ENCODE measurements around the gene PSORS1C2.
A peak's percentile ranks its signal among the peaks of the same experiment; 100 is the strongest.
"Not testable (repeated sequence)": the region's sequence is repeated elsewhere in the genome, so short reads cannot be mapped to it uniquely, and the experiment has no call there.

The PSORS1C2 gene
- 0 reads per million in 4 experiments for total RNA-seq

- no peak for DNase-seq
These were observed at the start of gene PSORS1C2 for GRCh38 chr6:31138982-31139381. TSS of gene PSORS1C2 (minus strand) at chr6:31139066. CDS start at chr6:31139026, 40 bp downstream.

- DNase-seq = no peak
These were observed 48.9 kb upstream of the PSORS1C2 start for GRCh38 chr6:31187780-31188194.

GRCh38 chr6:31186052-31186734 is 47.3 kb upstream of the PSORS1C2 start:
- no peak for DNase-seq

GRCh38 chr6:31185695-31186051 is 46.8 kb upstream of the PSORS1C2 start:
- DNase-seq = not testable (repeated sequence)

GRCh38 chr6:31183859-31184258 is 45.0 kb upstream of the PSORS1C2 start:
- DNase-seq = not testable (repeated sequence)

GRCh38 chr6:31183287-31183686 is 44.4 kb upstream of the PSORS1C2 start:
- not testable (repeated sequence) for DNase-seq

- peak; percentile 57 for DNase-seq
These were observed 41.6 kb upstream of the PSORS1C2 start for GRCh38 chr6:31180500-31180899.

- no peak for DNase-seq
These were observed 41.0 kb upstream of the PSORS1C2 start for GRCh38 chr6:31179896-31180295.

- DNase-seq = no peak
These were observed 40.1 kb upstream of the PSORS1C2 start for GRCh38 chr6:31179042-31179386.

GRCh38 chr6:31178143-31179041 is 39.5 kb upstream of the PSORS1C2 start:
- DNase-seq = no peak

- DNase-seq = no peak
These were observed 37.1 kb upstream of the PSORS1C2 start for GRCh38 chr6:31175971-31176370.

- DNase-seq = no peak
These were observed 35.5 kb upstream of the PSORS1C2 start for GRCh38 chr6:31174378-31174777.

GRCh38 chr6:31173406-31173805 is 34.5 kb upstream of the PSORS1C2 start:
- DNase-seq = no peak

- DNase-seq = no peak
These were observed 34.1 kb upstream of the PSORS1C2 start for GRCh38 chr6:31172973-31173384.

- no peak for DNase-seq
These were observed 33.4 kb upstream of the PSORS1C2 start for GRCh38 chr6:31171931-31172905.

GRCh38 chr6:31170987-31171671 is 32.3 kb upstream of the PSORS1C2 start:
- DNase-seq = no peak

- DNase-seq = no peak
These were observed 31.7 kb upstream of the PSORS1C2 start, which contains the start of gene POU5F1 for GRCh38 chr6:31170600-31170881. TSS of gene POU5F1 (minus strand) at chr6:31170682. CDS start at chr6:31170620, 62 bp downstream.

- DNase-seq = not testable (repeated sequence)
These were observed 31.2 kb upstream of the PSORS1C2 start for GRCh38 chr6:31169858-31170599.

GRCh38 chr6:31169123-31169857 is 30.4 kb upstream of the PSORS1C2 start:
- no peak for DNase-seq

- no peak for DNase-seq
These were observed 29.7 kb upstream of the PSORS1C2 start for GRCh38 chr6:31168606-31169005.

GRCh38 chr6:31165986-31166385 is 27.1 kb upstream of the PSORS1C2 start:
- DNase-seq = no peak

Measured in effector CD8-positive, alpha-beta T cell (primary cell).